CD4-positive, alpha-beta T cell (primary cell): ENCODE results near the gene TTL. TPM values are rescaled to one million over a fixed set of nuclear protein-coding genes. Genes with fewer than 3 reads are reported as not detected.

Experiments used
- ATAC-seq: fragments of 200-7000 bp; cut with Tn5 transposase; one replicate; pipeline ENCODE4 v1.10.0; 2022; ENCODE audit warnings: mild to moderate bottlenecking; ENCODE audit not compliant: poor library complexity
- CTCF ChIA-PET: fragments of 350-600 bp; sonication (Branson Sonifier 250); formaldehyde crosslinking; loops from one replicate; lab custom pipeline; 2021; ENCODE audit warnings: antibody characterized with exemption, inconsistent platforms; lab: Charles Lee
- POLR2A ChIA-PET: fragments of 350-600 bp; sonication (Branson Sonifier 250); formaldehyde crosslinking; loops from one replicate; lab custom pipeline; 2021; ENCODE audit warnings: antibody characterized with exemption, inconsistent platforms; lab: Charles Lee
- DNase-seq, 14 experiments: peaks; one replicate each; pipeline ENCODE4 v3.0.0-alpha.2; 2013 to 2020; ENCODE audit warnings: mixed read lengths in 2 of 14
- H3K27ac ChIP-seq, 2 donors: one replicate each; pipeline versions ENCODE4 v1.5.1 to v1.7.0; 2013; ENCODE audit warnings: low read length in 2 of 2, low read depth in 1 of 2, mild to moderate bottlenecking in 1 of 2
- H3K27me3 ChIP-seq, 2 experiments: 1 replicate in 1 of 2; 2 replicates in 1 of 2; pipeline versions ENCODE4 v1.6.1 to v1.7.0; 2013; ENCODE audit warnings: low read length in 2 of 2, control low read depth in 1 of 2, mild to moderate bottlenecking in 1 of 2, moderate library complexity in 1 of 2; ENCODE audit not compliant: insufficient read depth in 2 of 2, control insufficient read depth in 1 of 2
- H3K36me3 ChIP-seq: one replicate; pipeline ENCODE4 v1.6.1; 2013; ENCODE audit warnings: low read length, control low read depth; ENCODE audit not compliant: insufficient read depth
- H3K4me1 ChIP-seq: one replicate; pipeline ENCODE4 v1.6.1; 2013; ENCODE audit warnings: low read length, control low read depth; ENCODE audit not compliant: insufficient read depth
- H3K4me3 ChIP-seq: one replicate; pipeline ENCODE4 v1.5.1; 2013; ENCODE audit warnings: mild to moderate bottlenecking, low read length, moderate library complexity
- H3K9me3 ChIP-seq, 2 experiments: 1 replicate in 1 of 2; 2 replicates in 1 of 2; pipeline versions ENCODE4 v1.6.1 to v1.7.0; 2013; ENCODE audit warnings: low read length in 2 of 2, mild to moderate bottlenecking in 2 of 2, control low read depth in 1 of 2, moderate library complexity in 1 of 2; ENCODE audit not compliant: control insufficient read depth in 1 of 2, insufficient read depth in 1 of 2
- H3K27ac Mint-ChIP-seq: one replicate; pipeline ENCODE4 v1.8.0; 2020; ENCODE audit warnings: mixed read lengths
- H3K27me3 Mint-ChIP-seq: one replicate; pipeline ENCODE4 v1.8.0; 2021; ENCODE audit warnings: mixed read lengths
- H3K36me3 Mint-ChIP-seq: one replicate; pipeline ENCODE4 v1.8.0; 2021; ENCODE audit warnings: low read depth, mixed read lengths
- H3K4me1 Mint-ChIP-seq: one replicate; pipeline ENCODE4 v1.8.0; 2021; ENCODE audit warnings: low read depth, mixed read lengths
- H3K4me3 Mint-ChIP-seq: one replicate; pipeline ENCODE4 v1.8.0; 2020; ENCODE audit warnings: mild to moderate bottlenecking, mixed read lengths
- H3K9me3 Mint-ChIP-seq: one replicate; pipeline ENCODE4 v1.8.0; 2020; ENCODE audit warnings: mixed read lengths
- CTCF ChIP-seq: fragments of 200-600 bp; IDR thresholded peaks from one replicate; pipeline ENCODE4 v1.8.0; 2022; ENCODE audit warnings: antibody characterized with exemption, mild to moderate bottlenecking
- intact Hi-C, 2 experiments: fragments of 100-400 bp; cut with DNase I in 1 of 2; cut with micrococcal nuclease in 1 of 2; formaldehyde crosslinking; loops; one replicate each; pipeline versions ENCODE4 v1.15.1 to v1.9.0; 2023 to 2025; cut with DNase I, micrococcal nuclease
- total RNA-seq, 174 experiments: library from RNA in 2 of 174; stranded (reverse) in 2 of 174; gene quantifications; one replicate each; pipeline ENCODE4 v1.2.3 and lab custom pipeline; 2021 to 2026

TTL gene
- total RNA-seq, 2 experiments from 2014 or later = 9.9 to 10.8 TPM

- no peak overlapping the region for H3K27ac Mint-ChIP-seq
- H3K36me3 Mint-ChIP-seq = peaks cover 66% of the 10 kb centered on the region
- no peaks in the 10 kb centered on the region for H3K9me3 Mint-ChIP-seq
- H3K4me1 Mint-ChIP-seq = no peaks in the 10 kb centered on the region
- DNase-seq = no peak
- H3K27me3 Mint-ChIP-seq = no peaks in the 10 kb centered on the region
- H3K27ac ChIP-seq = no peak overlapping the region
- no peaks in the 10 kb centered on the region for H3K27me3 ChIP-seq
- no peak overlapping the region for H3K4me3 Mint-ChIP-seq
- intact Hi-C loops = no loop called here
- ChIA-PET CTCF (no interaction called here), POLR2A (interaction anchor here (0.6 kb wide), 1 partner anchor 18 kb away, joined by 4 read pairs; no protein-coding TSS in a partner anchor)
- ATAC-seq = no peak
- peaks cover 0 to 4% of the 10 kb centered on the region in 2 experiments for H3K9me3 ChIP-seq
- H3K4me1 ChIP-seq = no peaks in the 10 kb centered on the region
- no peak for TF ChIP-seq CTCF
- peaks cover 28% of the 10 kb centered on the region for H3K36me3 ChIP-seq
- no peak overlapping the region for H3K4me3 ChIP-seq
Observed at GRCh38 chr2:112516801-112517200, 34.8 kb downstream of the TTL start.

- Histone ChIP-seq H3K4me1 (no peaks in the 10 kb centered on the region), H3K27me3 (no peaks in the 10 kb centered on the region), H3K4me3 (no peak overlapping the region), H3K36me3 (peaks cover 27% of the 10 kb centered on the region), H3K27ac (no peak overlapping the region), H3K9me3 (peaks cover 0 to 4% of the 10 kb centered on the region in 2 experiments)
- Mint-ChIP-seq H3K4me3 (no peak overlapping the region), H3K27me3 (no peaks in the 10 kb centered on the region), H3K36me3 (peaks cover 76% of the 10 kb centered on the region), H3K27ac (no peak overlapping the region), H3K9me3 (no peaks in the 10 kb centered on the region), H3K4me1 (no peaks in the 10 kb centered on the region)
- ATAC-seq (no peak), DNase-seq (no peak)
- ChIA-PET CTCF (interaction anchor here (0.6 kb wide), 2 partner anchors 38 to 208 kb away, joined by 3 to 6 read pairs; no protein-coding TSS in a partner anchor), POLR2A (no interaction called here)
- intact Hi-C loops = no loop called here
- no peak for TF ChIP-seq CTCF
Observed at GRCh38 chr2:112518807-112519206, 36.9 kb downstream of the TTL start.

GRCh38 chr2:112519506-112519905, 37.5 kb downstream of the TTL start:
- H3K27me3 Mint-ChIP-seq = no peaks in the 10 kb centered on the region
- DNase-seq (no peak), ATAC-seq (no peak)
- H3K4me3 Mint-ChIP-seq = no peak overlapping the region
- CTCF ChIA-PET = interaction anchor here (0.6 kb wide), 2 partner anchors 39 to 207 kb away, joined by 3 to 6 read pairs; no protein-coding TSS in a partner anchor
- peaks cover 72% of the 10 kb centered on the region for H3K36me3 Mint-ChIP-seq
- POLR2A ChIA-PET = no interaction called here
- no peaks in the 10 kb centered on the region for H3K4me1 ChIP-seq
- H3K27ac Mint-ChIP-seq = no peak overlapping the region
- intact Hi-C loops = no loop called here
- no peaks in the 10 kb centered on the region for H3K9me3 Mint-ChIP-seq
- peaks cover 0 to 4% of the 10 kb centered on the region in 2 experiments for H3K9me3 ChIP-seq
- H3K4me3 ChIP-seq = no peak overlapping the region
- TF ChIP-seq CTCF = no peak
- no peak overlapping the region for H3K27ac ChIP-seq
- peaks cover 27% of the 10 kb centered on the region for H3K36me3 ChIP-seq
- H3K27me3 ChIP-seq = no peaks in the 10 kb centered on the region
- no peaks in the 10 kb centered on the region for H3K4me1 Mint-ChIP-seq
